Measurements from ENCODE around the gene GNAQ. TPM values are rescaled to one million over a fixed set of nuclear protein-coding genes. Genes with fewer than 3 reads are reported as not detected.

GNAQ gene
- total RNA-seq, 1 donor from 2014 or later: 64.9 TPM

DNA sequence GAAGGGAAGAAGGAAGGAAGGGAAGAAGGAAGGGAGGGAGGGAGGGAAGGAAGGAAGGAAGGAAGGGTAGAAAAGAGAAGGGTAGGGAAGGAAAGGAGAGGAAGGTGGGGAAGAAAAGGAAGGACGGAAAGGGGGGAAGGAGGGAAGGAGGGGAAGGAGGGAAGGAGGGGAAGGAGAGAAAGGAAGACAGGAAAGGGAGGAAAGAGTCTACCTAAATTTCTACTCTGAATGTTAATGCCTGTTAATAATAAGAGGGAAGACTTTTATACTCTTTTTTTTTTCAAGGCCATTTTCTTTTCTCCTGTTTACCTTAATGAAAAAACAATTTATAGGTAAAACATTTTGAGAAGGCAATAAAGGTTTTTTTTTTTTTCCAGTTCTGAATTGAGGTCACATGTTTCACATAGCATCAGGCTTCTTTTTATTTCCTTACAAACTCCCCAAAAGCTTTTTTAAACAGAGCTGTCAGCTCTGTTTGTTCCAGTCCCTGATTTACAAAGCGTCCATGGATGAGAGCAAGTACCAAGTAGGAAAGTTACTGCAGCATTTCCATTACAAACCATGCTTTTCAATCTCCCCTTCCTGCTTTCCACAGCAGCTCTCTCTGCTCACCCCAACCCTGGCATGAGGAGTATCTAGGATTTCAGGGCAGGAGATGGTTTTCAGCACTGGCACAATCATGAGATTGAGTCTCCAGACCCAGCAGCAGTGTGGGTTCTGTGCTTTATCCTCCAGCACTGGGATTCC is 173.9 kb downstream of the GNAQ start:
- Mint-ChIP-seq H3K27me3 (no peaks in the 10 kb centered on the region), H3K27ac (no peak overlapping the region), H3K36me3 (ENCODE audit: insufficient read depth) (peaks cover 16% of the 10 kb centered on the region), H3K4me3 (ENCODE audit: low read depth) (no peak overlapping the region), H3K9me3 (ENCODE audit: low read depth) (peaks cover 19% of the 10 kb centered on the region), H3K4me1 (ENCODE audit: low read depth) (peaks cover 37% of the 10 kb centered on the region)
- DNase-seq (ENCODE audit: low spot score, unreplicated experiment): no peak
- TF ChIP-seq, protein P1, sequence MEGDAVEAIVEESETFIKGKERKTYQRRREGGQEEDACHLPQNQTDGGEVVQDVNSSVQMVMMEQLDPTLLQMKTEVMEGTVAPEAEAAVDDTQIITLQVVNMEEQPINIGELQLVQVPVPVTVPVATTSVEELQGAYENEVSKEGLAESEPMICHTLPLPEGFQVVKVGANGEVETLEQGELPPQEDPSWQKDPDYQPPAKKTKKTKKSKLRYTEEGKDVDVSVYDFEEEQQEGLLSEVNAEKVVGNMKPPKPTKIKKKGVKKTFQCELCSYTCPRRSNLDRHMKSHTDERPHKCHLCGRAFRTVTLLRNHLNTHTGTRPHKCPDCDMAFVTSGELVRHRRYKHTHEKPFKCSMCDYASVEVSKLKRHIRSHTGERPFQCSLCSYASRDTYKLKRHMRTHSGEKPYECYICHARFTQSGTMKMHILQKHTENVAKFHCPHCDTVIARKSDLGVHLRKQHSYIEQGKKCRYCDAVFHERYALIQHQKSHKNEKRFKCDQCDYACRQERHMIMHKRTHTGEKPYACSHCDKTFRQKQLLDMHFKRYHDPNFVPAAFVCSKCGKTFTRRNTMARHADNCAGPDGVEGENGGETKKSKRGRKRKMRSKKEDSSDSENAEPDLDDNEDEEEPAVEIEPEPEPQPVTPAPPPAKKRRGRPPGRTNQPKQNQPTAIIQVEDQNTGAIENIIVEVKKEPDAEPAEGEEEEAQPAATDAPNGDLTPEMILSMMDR (IDR thresholded peaks at IDR 0.05; ENCODE audit: unreplicated experiment): no peak

DNA sequence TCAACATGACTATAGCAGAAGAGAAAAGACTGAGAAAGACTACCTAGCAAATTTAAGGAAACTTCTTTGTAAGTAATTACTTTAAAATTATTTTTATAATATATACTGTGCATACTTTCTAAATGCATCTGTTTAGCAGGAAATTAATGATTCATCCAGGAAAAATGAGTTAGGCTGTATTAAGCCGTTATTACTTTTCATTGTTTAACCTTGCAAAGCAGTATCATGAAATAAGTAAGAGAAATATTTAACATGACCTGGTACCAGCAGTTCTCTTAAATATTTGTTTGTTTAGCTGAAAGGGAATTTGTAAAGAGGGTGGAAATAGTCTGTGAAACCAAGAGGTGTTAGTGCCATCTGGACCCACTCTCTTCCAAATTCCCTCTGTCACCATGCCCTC is 175.0 kb downstream of the GNAQ start:
- H3K4me3 Mint-ChIP-seq (ENCODE audit: low read depth): no peak overlapping the region

DNA sequence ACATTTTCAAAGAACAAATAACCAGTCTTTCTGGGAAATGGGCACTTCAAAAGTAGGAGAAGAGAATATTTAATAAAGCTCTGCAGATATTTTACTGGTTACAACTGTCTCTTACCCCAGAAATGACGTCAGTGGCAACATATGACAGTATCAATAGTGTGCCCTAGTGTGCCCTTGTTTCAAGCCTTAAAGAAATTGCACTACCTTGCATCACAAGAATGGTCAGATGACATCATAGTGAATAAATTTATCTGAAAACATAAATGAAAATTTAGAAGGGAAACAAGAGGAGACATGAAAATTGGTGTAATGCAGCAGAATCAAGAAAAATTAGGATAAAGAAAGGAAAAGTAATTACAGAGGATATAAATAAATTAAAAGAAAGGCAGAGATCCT is 176.7 kb downstream of the GNAQ start:
- H3K9me3 Mint-ChIP-seq (ENCODE audit: low read depth): peaks cover 7% of the 10 kb centered on the region
- H3K4me1 Mint-ChIP-seq (ENCODE audit: low read depth): peaks cover 37% of the 10 kb centered on the region
- no peak overlapping the region for H3K27ac Mint-ChIP-seq
- H3K36me3 Mint-ChIP-seq (ENCODE audit: insufficient read depth): peaks cover 2% of the 10 kb centered on the region
- no peaks in the 10 kb centered on the region for H3K27me3 Mint-ChIP-seq
- TF ChIP-seq, protein P1 (IDR thresholded peaks at IDR 0.05; ENCODE audit: unreplicated experiment): no peak
- no peak for DNase-seq (ENCODE audit: low spot score, unreplicated experiment)
- H3K4me3 Mint-ChIP-seq (ENCODE audit: low read depth): no peak overlapping the region

More for the DNA sequence above, 175.0 kb downstream of the GNAQ start:
- Mint-ChIP-seq H3K36me3 (ENCODE audit: insufficient read depth) (peaks cover 12% of the 10 kb centered on the region), H3K27me3 (no peaks in the 10 kb centered on the region), H3K9me3 (ENCODE audit: low read depth) (peaks cover 15% of the 10 kb centered on the region), H3K27ac (no peak overlapping the region), H3K4me1 (ENCODE audit: low read depth) (peaks cover 37% of the 10 kb centered on the region)
- DNase-seq (ENCODE audit: low spot score, unreplicated experiment): no peak
- TF ChIP-seq, protein P1 (IDR thresholded peaks at IDR 0.05; ENCODE audit: unreplicated experiment): no peak

DNA sequence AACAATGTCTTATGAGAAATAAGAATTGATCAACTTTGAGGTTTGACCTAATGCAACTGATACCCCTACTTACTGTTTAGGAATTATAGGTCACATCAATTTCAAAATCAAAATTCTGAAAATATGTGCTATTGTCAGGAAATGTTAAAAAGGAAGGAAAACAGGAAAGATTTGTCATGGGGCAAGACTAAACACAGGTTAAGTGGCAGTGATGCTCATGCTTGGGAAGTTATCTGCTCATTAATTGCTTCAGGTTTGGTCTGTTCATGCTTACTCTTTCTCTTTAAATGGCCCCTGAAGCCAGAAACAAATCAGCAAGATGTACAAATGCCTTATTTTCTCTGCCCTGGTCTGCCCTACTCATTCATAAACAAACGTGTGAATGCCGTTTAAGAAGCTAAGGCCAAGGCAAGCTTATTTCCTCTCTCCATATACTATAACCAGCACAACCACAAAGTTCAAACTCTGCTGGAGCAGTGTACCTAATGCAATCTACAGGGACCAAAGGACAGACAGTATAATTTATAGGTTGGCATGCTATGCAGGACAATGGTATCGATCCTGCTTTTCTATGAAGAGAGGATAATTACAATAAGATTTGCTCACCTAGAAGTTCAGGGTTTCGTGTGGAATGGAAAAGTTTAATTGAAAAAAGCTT is 177.2 kb downstream of the GNAQ start:
- H3K36me3 Mint-ChIP-seq (ENCODE audit: insufficient read depth): peaks cover 2% of the 10 kb centered on the region
- H3K27me3 Mint-ChIP-seq: no peaks in the 10 kb centered on the region
- no peak overlapping the region for H3K4me3 Mint-ChIP-seq (ENCODE audit: low read depth)
- TF ChIP-seq, protein P1 (IDR thresholded peaks at IDR 0.05; ENCODE audit: unreplicated experiment): no peak
- peaks cover 7% of the 10 kb centered on the region for H3K9me3 Mint-ChIP-seq (ENCODE audit: low read depth)
- no peak for DNase-seq (ENCODE audit: low spot score, unreplicated experiment)
- H3K27ac Mint-ChIP-seq: no peak overlapping the region
- H3K4me1 Mint-ChIP-seq (ENCODE audit: low read depth): peaks cover 37% of the 10 kb centered on the region

DNA sequence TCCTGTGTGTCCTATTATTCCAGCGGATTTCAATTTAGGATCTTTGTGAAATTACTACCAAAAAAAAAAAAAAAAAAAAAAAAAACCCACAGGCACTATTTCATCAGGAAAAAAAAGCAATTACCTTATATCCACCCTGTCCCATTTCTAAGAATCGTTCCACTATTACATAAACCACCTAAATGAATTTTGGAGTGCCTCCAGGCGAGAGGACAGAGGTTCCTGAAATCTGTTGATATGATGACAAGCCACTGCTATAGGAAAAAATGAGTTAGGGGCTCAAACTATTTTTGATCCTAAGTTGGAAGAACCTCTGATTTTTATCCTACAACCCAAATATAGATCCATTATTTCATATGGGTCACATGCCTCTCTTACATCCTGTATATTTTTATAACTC is 177.9 kb downstream of the GNAQ start:
- Mint-ChIP-seq H3K36me3 (ENCODE audit: insufficient read depth) (peaks cover 2% of the 10 kb centered on the region), H3K9me3 (ENCODE audit: low read depth) (peaks cover 6% of the 10 kb centered on the region), H3K4me1 (ENCODE audit: low read depth) (peaks cover 36% of the 10 kb centered on the region), H3K27ac (no peak overlapping the region), H3K27me3 (no peaks in the 10 kb centered on the region), H3K4me3 (ENCODE audit: low read depth) (no peak overlapping the region)
- TF ChIP-seq, protein P1 (IDR thresholded peaks at IDR 0.05; ENCODE audit: unreplicated experiment): no peak
- DNase-seq (ENCODE audit: low spot score, unreplicated experiment): no peak

Data from progenitor cell of endocrine pancreas (in vitro differentiated cells).